Fibroblast of skin of abdomen (primary cell): ENCODE results near the gene TOX2.

Source experiments
- DNase-seq: peaks from one replicate; pipeline ENCODE4 v3.0.0-alpha.2; 2013

TOX2 gene

GRCh38 chr20:44002861-44003260, 88.2 kb downstream of the TOX2 start:
- no peak for DNase-seq

GRCh38 chr20:44003609-44004008, 89.0 kb downstream of the TOX2 start:
- DNase-seq, result no peak

- DNase-seq, result no peak
These were observed 89.8 kb downstream of the TOX2 start for GRCh38 chr20:44004306-44004915.

- DNase-seq, result no peak
These were observed 91.0 kb downstream of the TOX2 start for GRCh38 chr20:44005661-44006060.

- no peak for DNase-seq
These were observed 91.5 kb downstream of the TOX2 start for GRCh38 chr20:44006126-44006525.

- no peak for DNase-seq
These were observed 91.9 kb downstream of the TOX2 start for GRCh38 chr20:44006578-44006977.

GRCh38 chr20:44008806-44009678, 94.4 kb downstream of the TOX2 start:
- DNase-seq, result no peak

GRCh38 chr20:44009679-44009992, 95.0 kb downstream of the TOX2 start:
- DNase-seq, result no peak

GRCh38 chr20:44010162-44010704, 95.6 kb downstream of the TOX2 start:
- DNase-seq, result no peak

GRCh38 chr20:44011251-44011940, 96.7 kb downstream of the TOX2 start:
- no peak for DNase-seq

- no peak for DNase-seq
These were observed 98.0 kb downstream of the TOX2 start for GRCh38 chr20:44012466-44013226.

- DNase-seq, result peak; percentile 37
These were observed 100.4 kb downstream of the TOX2 start for GRCh38 chr20:44014807-44015732.

GRCh38 chr20:44015733-44016103, 101.1 kb downstream of the TOX2 start:
- no peak for DNase-seq

- no peak for DNase-seq
These were observed 101.9 kb downstream of the TOX2 start for GRCh38 chr20:44016525-44016924.

- DNase-seq, result no peak
These were observed 102.6 kb downstream of the TOX2 start for GRCh38 chr20:44017211-44017610.

GRCh38 chr20:44017905-44018258, 103.2 kb downstream of the TOX2 start:
- DNase-seq, result no peak

- DNase-seq, result peak; percentile 90
These were observed 103.7 kb downstream of the TOX2 start for GRCh38 chr20:44018259-44018941.

- no peak for DNase-seq
These were observed 104.4 kb downstream of the TOX2 start for GRCh38 chr20:44018942-44019637.

- no peak for DNase-seq
These were observed 105.1 kb downstream of the TOX2 start for GRCh38 chr20:44019638-44020335.
